Activated CD4-positive, alpha-beta T cell treated with anti-CD3 and anti-CD28 coated beads for 36 hours (primary cell): ENCODE results near the gene CFAP20DC. TPM values are rescaled to one million over a fixed set of nuclear protein-coding genes. Genes with fewer than 3 reads are reported as not detected.

Source experiments
- ATAC-seq: fragments of 200-7000 bp; cut with Tn5 transposase; one replicate; pipeline ENCODE4 v1.10.0; 2021; ENCODE audit warnings: mild to moderate bottlenecking, moderate library complexity
- CTCF ChIA-PET: fragments of 350-600 bp; sonication (Branson Sonifier 250); formaldehyde crosslinking; loops from one replicate; lab custom pipeline; 2021; ENCODE audit warnings: antibody characterized with exemption; lab: Charles Lee
- POLR2A ChIA-PET: fragments of 350-600 bp; sonication (Branson Sonifier 250); formaldehyde crosslinking; loops from one replicate; lab custom pipeline; 2021; ENCODE audit warnings: antibody characterized with exemption, inconsistent platforms; lab: Charles Lee
- DNase-seq: peaks from one replicate; pipeline ENCODE4 v3.0.0-alpha.2; 2020
- H3K27ac Mint-ChIP-seq: one replicate; pipeline ENCODE4 v1.8.0; 2021; ENCODE audit warnings: mixed read lengths
- H3K27me3 Mint-ChIP-seq: one replicate; pipeline ENCODE4 v1.8.0; 2021; ENCODE audit warnings: mixed read lengths
- H3K36me3 Mint-ChIP-seq: one replicate; pipeline ENCODE4 v1.8.0; 2021; ENCODE audit warnings: low read depth, mixed read lengths
- H3K4me1 Mint-ChIP-seq: one replicate; pipeline ENCODE4 v1.8.0; 2021; ENCODE audit warnings: mixed read lengths
- H3K4me3 Mint-ChIP-seq: one replicate; pipeline ENCODE4 v1.8.0; 2021; ENCODE audit warnings: mild to moderate bottlenecking, moderate library complexity, mixed read lengths
- H3K9me3 Mint-ChIP-seq: one replicate; pipeline ENCODE4 v1.8.0; 2021; ENCODE audit warnings: low read depth, mixed read lengths
- intact Hi-C, 2 experiments: fragments of 100-400 bp; cut with DNase I in 1 of 2; cut with micrococcal nuclease in 1 of 2; formaldehyde crosslinking; loops; one replicate each; pipeline versions ENCODE4 v1.14.2 to v1.15.1; 2022 to 2024; cut with DNase I, micrococcal nuclease
- total RNA-seq, 2 experiments: library from RNA; stranded (reverse); gene quantifications; one replicate each; pipeline ENCODE4 v1.2.3, GENCODE V29; 2021

CFAP20DC gene
- total RNA-seq, 2 experiments from 2014 or later: 2.7 to 3.5 TPM

DNA sequence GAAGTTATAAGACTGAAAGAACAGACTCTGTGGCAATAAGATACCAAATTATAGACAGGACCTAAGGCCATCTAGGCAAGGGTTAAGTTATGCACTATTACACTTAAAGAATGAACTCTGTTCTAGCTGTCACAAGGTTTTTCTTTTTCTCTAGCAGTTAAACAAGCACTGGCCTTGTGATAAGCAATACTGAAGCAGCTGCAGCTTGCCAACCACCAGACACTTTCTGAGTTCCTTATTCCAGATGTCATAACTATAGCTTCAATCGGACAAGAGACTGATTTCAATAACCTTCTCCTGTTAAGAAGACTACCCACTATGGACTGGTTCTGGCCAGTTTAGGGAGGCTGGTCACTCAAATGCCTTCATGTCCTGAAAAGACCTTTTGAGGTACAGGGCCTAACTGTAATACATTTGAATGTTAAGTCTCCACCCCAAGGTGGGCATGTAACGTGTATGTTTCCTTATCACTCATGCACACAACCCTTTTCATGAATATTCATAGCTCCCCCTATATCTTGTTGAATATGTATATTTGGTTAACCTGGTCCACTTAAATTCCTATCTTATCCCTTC, 85.8 kb downstream of the CFAP20DC start:
- H3K9me3 Mint-ChIP-seq: no peaks in the 10 kb centered on the region
- no peak for DNase-seq
- no peak overlapping the region for H3K27ac Mint-ChIP-seq
- H3K27me3 Mint-ChIP-seq: no peaks in the 10 kb centered on the region
- CTCF ChIA-PET: no interaction called here
- no peaks in the 10 kb centered on the region for H3K36me3 Mint-ChIP-seq
- no peaks in the 10 kb centered on the region for H3K4me1 Mint-ChIP-seq
- POLR2A ChIA-PET: no interaction called here
- no peak overlapping the region for H3K4me3 Mint-ChIP-seq
- intact Hi-C loops: no loop called here
- ATAC-seq: no peak

DNA sequence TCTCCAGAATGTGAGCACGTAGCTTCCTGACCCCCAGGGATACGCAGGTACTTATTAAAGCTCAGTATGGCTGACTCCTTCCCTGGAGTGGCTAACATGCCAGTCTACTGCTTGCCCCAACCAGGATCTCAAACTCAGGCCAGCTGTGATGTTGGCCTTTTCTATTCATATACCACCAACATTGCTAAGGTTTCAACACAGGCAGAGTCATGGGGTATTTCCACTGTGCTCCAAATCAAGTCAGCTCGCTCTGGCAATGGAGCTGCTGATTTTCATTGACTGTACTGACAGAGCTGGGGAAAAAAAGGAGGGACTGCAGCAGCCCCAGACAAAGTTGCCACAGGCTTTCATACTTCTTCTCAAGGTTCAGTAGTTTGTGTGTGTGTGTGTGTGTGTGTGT, 87.0 kb downstream of the CFAP20DC start:
- POLR2A ChIA-PET: no interaction called here
- H3K4me3 Mint-ChIP-seq: no peak overlapping the region
- H3K27ac Mint-ChIP-seq: no peak overlapping the region
- H3K4me1 Mint-ChIP-seq: no peaks in the 10 kb centered on the region
- no peaks in the 10 kb centered on the region for H3K9me3 Mint-ChIP-seq
- intact Hi-C loops: no loop called here
- no peaks in the 10 kb centered on the region for H3K36me3 Mint-ChIP-seq
- H3K27me3 Mint-ChIP-seq: no peaks in the 10 kb centered on the region
- CTCF ChIA-PET: interaction anchor here (0.7 kb wide), 1 partner anchor 17 kb away, joined by 3 read pairs; no protein-coding TSS in a partner anchor
- ATAC-seq (no peak), DNase-seq (no peak)

GRCh38 chr3:58962040-58962651, 87.7 kb downstream of the CFAP20DC start:
- POLR2A ChIA-PET: no interaction called here
- no peaks in the 10 kb centered on the region for H3K36me3 Mint-ChIP-seq
- no peaks in the 10 kb centered on the region for H3K27me3 Mint-ChIP-seq
- intact Hi-C loops: no loop called here
- H3K4me3 Mint-ChIP-seq: no peak overlapping the region
- CTCF ChIA-PET: interaction anchor here (0.7 kb wide), 1 partner anchor 18 kb away, joined by 3 read pairs; no protein-coding TSS in a partner anchor
- no peaks in the 10 kb centered on the region for H3K9me3 Mint-ChIP-seq
- no peak for DNase-seq
- no peaks in the 10 kb centered on the region for H3K4me1 Mint-ChIP-seq
- ATAC-seq: no peak
- H3K27ac Mint-ChIP-seq: no peak overlapping the region

GRCh38 chr3:58955308-58955707, 94.5 kb downstream of the CFAP20DC start:
- Mint-ChIP-seq H3K36me3 (no peaks in the 10 kb centered on the region), H3K27me3 (no peaks in the 10 kb centered on the region), H3K9me3 (no peaks in the 10 kb centered on the region), H3K27ac (no peak overlapping the region), H3K4me1 (no peaks in the 10 kb centered on the region), H3K4me3 (no peak overlapping the region)
- ChIA-PET POLR2A (no interaction called here), CTCF (no interaction called here)
- DNase-seq (no peak), ATAC-seq (no peak)
- intact Hi-C loops: no loop called here

DNA sequence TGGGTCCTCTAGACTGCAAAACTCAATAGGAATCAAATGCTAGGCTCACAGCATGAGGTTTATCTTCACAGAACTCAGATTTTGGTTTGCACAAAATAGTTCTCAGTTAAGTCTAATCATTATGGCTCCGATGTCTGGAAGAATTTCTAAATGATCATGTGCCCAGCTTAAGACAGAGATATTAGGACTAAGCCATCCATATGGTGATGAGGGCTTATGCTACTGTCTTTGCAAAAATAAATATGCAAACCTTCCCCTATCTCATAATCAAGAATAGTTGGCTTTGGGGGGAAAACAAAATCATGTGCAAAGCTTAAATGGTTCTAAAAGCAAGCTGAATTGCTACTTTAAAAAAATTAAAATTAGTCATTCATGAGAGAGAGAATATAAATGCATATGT, 96.5 kb downstream of the CFAP20DC start:
- Mint-ChIP-seq H3K4me1 (peaks cover under 1% of the 10 kb centered on the region), H3K36me3 (no peaks in the 10 kb centered on the region), H3K4me3 (no peak overlapping the region), H3K9me3 (no peaks in the 10 kb centered on the region), H3K27ac (no peak overlapping the region), H3K27me3 (no peaks in the 10 kb centered on the region)
- CTCF ChIA-PET: no interaction called here
- POLR2A ChIA-PET: no interaction called here
- ATAC-seq (no peak), DNase-seq (no peak)
- intact Hi-C loops: no loop called here

DNA sequence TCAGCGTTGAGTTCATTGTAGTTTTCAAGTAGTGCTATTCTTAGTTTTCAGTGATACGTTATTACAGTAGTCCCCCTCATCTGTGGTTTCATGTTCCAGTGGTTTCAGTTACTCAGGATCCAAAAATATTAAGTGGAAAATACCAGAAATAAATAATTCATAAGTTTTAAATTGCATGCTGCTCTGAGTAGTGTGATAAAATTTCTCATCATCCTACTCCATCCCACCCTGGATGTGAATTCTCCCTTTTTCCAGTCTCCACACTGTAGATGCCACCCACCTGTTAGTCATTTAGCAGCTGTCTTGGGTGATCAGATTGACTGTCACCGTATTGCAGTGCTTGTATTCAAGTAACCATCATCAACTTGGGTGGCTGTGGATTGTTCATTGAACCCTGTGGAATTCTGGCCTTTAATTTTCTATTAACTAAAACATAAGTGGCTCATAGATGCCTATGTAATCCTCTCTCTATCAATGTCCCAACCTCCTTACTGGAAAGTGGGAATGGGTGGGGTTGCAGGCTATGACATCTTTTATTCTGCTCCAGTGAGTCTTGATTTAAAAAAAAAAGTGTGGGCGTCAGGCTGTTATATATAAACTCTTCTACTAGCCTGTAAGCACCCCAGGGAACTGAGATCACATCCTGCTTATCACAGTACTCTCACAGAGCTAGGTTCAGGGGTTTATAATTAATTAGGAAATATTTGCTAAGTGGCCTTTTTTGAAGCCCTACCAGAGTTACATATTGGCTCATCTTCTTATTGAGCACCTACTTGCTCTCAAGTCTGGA, 97.5 kb downstream of the CFAP20DC start:
- DNase-seq (no peak), ATAC-seq (no peak)
- intact Hi-C loops: no loop called here
- Mint-ChIP-seq H3K9me3 (no peaks in the 10 kb centered on the region), H3K27me3 (no peaks in the 10 kb centered on the region), H3K4me3 (no peak overlapping the region), H3K27ac (no peak overlapping the region), H3K36me3 (no peaks in the 10 kb centered on the region), H3K4me1 (peaks cover 3% of the 10 kb centered on the region)
- CTCF ChIA-PET: no interaction called here
- POLR2A ChIA-PET: no interaction called here

DNA sequence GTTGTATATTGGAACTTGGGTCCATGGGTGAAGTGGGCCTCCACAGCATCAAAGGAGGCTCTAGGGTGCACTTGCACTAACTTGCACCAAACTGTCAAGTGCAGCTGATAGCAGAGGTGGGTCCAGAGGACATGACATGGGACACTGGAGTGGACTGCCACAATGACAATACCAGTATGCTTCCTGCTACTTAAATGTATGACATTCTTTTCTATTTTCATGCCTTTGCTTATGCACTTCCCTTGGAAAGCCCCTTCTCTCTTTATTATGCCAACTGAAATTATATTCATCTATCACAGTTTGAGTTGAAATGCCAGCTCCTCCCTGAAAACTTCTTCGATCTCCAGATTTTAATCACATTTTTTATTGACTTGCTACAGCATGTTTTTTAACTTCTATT, 101.8 kb downstream of the CFAP20DC start:
- intact Hi-C loops: no loop called here
- no peaks in the 10 kb centered on the region for H3K9me3 Mint-ChIP-seq
- peaks cover 3% of the 10 kb centered on the region for H3K4me1 Mint-ChIP-seq
- ChIA-PET POLR2A (no interaction called here), CTCF (no interaction called here)
- no peaks in the 10 kb centered on the region for H3K27me3 Mint-ChIP-seq
- no peaks in the 10 kb centered on the region for H3K36me3 Mint-ChIP-seq
- ATAC-seq: no peak
- no peak for DNase-seq
- H3K27ac Mint-ChIP-seq: no peak overlapping the region
- H3K4me3 Mint-ChIP-seq: no peak overlapping the region

DNA sequence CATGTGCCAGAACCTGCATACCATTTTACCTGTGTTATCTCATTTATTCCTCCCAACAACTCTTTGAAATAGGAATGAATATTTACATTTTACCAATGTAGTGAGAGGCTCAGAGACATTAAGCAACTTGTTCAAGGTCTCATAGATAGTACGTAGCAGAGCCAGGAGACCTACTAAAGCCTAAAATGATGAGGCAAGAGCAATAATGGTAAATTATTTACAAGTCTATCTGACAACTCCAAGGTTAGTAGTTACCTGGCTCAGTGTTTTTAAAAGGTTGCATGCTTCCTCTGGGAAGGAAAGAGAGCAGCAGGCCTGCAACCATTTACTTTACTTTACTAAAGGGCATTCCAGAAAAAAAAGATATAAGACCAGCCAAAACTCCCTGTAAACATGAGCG, 103.0 kb downstream of the CFAP20DC start:
- ChIA-PET CTCF (no interaction called here), POLR2A (no interaction called here)
- intact Hi-C loops: no loop called here
- H3K27ac Mint-ChIP-seq: no peak overlapping the region
- H3K36me3 Mint-ChIP-seq: no peaks in the 10 kb centered on the region
- H3K4me3 Mint-ChIP-seq: no peak overlapping the region
- no peak for DNase-seq
- H3K4me1 Mint-ChIP-seq: peaks cover 3% of the 10 kb centered on the region
- no peak for ATAC-seq
- no peaks in the 10 kb centered on the region for H3K27me3 Mint-ChIP-seq
- no peaks in the 10 kb centered on the region for H3K9me3 Mint-ChIP-seq

DNA sequence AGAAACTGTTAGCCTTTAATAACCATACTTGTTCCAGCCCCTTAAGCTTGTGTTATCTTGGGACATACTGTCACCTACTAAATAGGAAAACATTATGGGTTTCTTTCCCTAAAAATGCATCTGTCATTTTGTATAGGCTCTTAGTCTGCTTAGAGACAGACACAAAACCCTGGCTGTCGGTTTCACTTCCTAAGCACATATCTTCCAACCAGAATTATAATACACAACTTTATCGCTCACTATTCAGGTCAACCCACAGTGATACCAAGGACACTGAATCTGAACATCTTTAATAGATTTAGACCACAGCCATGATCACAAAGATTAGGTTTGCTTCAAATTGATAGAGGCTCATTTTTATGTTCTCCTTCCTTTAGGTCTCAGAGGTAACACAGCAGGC, 111.8 kb downstream of the CFAP20DC start:
- ATAC-seq (no peak), DNase-seq (no peak)
- intact Hi-C loops: no loop called here
- Mint-ChIP-seq H3K4me1 (no peaks in the 10 kb centered on the region), H3K9me3 (no peaks in the 10 kb centered on the region), H3K36me3 (no peaks in the 10 kb centered on the region), H3K27ac (no peak overlapping the region), H3K27me3 (no peaks in the 10 kb centered on the region), H3K4me3 (no peak overlapping the region)
- POLR2A ChIA-PET: interaction anchor here (0.5 kb wide), 1 partner anchor 164 kb away, joined by 4 read pairs; no protein-coding TSS in a partner anchor
- CTCF ChIA-PET: no interaction called here

GRCh38 chr3:58924578-58924977, 125.2 kb downstream of the CFAP20DC start:
- ChIA-PET POLR2A (no interaction called here), CTCF (no interaction called here)
- Mint-ChIP-seq H3K4me1 (no peaks in the 10 kb centered on the region), H3K4me3 (no peak overlapping the region), H3K27ac (no peak overlapping the region), H3K27me3 (peaks cover 10% of the 10 kb centered on the region), H3K9me3 (peaks cover 4% of the 10 kb centered on the region), H3K36me3 (no peaks in the 10 kb centered on the region)
- DNase-seq (no peak), ATAC-seq (no peak)
- intact Hi-C loops: no loop called here

GRCh38 chr3:58900386-58900785, 149.4 kb downstream of the CFAP20DC start:
- no peak overlapping the region for H3K27ac Mint-ChIP-seq
- no peaks in the 10 kb centered on the region for H3K36me3 Mint-ChIP-seq
- ChIA-PET POLR2A (interaction anchor here (0.6 to 0.7 kb wide), 2 partner anchors 11 to 103 kb away, joined by 3 to 17 read pairs; no protein-coding TSS in a partner anchor), CTCF (no interaction called here)
- H3K4me1 Mint-ChIP-seq: peaks cover 20% of the 10 kb centered on the region
- H3K4me3 Mint-ChIP-seq: no peak overlapping the region
- peaks cover 7% of the 10 kb centered on the region for H3K9me3 Mint-ChIP-seq
- DNase-seq: no peak
- intact Hi-C loops: no loop called here
- H3K27me3 Mint-ChIP-seq: peaks cover 2% of the 10 kb centered on the region
- ATAC-seq: no peak

DNA sequence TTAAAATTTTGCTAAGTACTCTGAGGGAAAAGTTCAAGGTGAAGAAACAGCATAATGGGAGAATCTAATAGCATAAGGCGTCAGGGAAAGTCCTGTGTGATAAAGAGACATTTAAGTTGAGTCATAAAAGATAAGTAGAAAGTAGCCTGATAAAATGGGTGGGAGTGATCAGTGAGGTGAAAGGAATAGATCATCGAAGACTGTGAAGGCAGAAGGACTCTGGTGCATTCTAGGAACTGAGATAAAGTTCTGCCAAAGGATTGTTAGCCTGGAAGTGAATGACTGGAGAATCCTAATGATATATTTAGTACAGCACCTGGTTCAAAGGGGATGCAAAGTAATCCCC, 149.9 kb downstream of the CFAP20DC start:
- POLR2A ChIA-PET: interaction anchor here (0.7 kb wide), 1 partner anchor 102 kb away, joined by 3 read pairs; no protein-coding TSS in a partner anchor
- H3K27ac Mint-ChIP-seq: no peak overlapping the region
- DNase-seq: no peak
- H3K27me3 Mint-ChIP-seq: peaks cover 2% of the 10 kb centered on the region
- CTCF ChIA-PET: no interaction called here
- peaks cover 20% of the 10 kb centered on the region for H3K4me1 Mint-ChIP-seq
- no peak overlapping the region for H3K4me3 Mint-ChIP-seq
- H3K36me3 Mint-ChIP-seq: no peaks in the 10 kb centered on the region
- peak; percentile 47 for ATAC-seq
- intact Hi-C loops: no loop called here
- H3K9me3 Mint-ChIP-seq: peaks cover 5% of the 10 kb centered on the region
